GM19397 (cell line): ENCODE measurements around the gene GRIK3.
"Not testable (repeated sequence)": the region's sequence is repeated elsewhere in the genome, so short reads cannot be mapped to it uniquely, and the experiment has no call there.

Source experiments
- ATAC-seq: cut with Tn5 transposase; IDR thresholded peaks from one replicate; pipeline ENCODE4 v1.9.1; 2021; ENCODE audit warnings: mild to moderate bottlenecking, moderate library complexity; ENCODE audit not compliant: unreplicated experiment

GRIK3 gene

DNA sequence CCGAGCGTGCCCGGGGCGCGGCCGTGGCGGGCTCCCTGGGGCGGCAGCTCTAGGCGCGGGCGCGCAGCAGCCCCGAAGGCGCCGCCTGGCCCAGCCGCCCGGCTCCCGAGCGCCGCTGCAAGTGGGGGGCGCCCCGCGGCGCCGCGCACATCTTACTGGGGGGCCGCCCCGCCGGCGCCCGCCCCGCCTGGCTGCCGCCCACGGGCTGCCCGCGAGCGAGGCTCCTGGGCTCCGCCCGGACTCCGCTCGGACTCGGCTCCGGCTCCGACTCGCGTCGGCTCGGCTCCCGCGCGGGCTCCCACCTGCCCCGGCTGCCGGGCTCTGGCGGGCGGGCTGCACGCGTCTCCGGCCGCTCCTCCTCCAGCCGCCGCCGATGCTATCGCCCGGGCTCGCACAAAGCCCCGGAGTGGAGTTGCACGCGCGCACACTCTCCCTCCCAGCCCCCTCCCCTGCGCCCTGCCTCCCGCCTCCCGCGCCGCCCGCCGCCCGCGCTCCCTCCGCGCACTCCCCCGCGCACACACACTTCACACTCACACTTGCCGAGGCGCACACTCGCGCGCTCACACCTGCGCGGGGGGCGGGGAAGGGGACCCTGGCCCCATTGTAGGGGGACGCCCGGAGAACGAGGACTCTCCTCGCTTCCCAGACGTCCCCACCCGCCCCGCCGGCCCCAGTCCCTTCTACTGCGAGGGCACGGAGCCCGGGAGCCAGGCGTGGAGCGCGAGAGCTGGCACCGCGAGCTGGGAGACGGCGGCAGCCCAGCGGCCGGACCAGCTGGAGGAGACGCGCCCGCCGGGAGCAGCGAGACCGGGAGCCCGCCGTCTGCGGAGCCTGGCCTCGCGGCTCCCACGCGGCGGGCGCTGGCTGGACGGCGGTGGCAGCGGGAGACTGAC, at the start of gene GRIK3:
Gene GRIK3, minus strand, starts transcription at position 395 of the 893 bp plus-strand sequence. CDS start 407 bp downstream, outside the sequence.
- no peak for ATAC-seq

DNA sequence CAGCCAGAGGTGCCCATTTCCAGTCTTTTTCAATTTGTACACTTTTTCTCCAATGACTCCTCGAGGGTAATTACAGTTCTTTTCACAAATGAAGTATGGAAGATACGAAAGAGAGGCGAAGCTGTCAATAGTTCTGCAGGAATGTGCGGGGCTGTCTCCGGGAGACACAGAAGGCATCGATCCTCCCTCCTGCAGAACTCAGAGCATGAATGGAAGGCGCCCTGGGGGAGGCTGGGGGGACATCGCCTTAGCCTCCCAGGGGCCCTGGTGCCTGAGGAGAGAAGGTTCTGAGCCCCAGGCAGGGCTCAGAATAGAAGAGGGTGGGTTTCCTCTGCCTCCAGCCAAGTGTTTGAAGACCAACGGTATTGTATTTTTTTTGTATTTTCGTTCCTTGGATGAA, 49.7 kb upstream of the GRIK3 start:
- no peak for ATAC-seq

DNA sequence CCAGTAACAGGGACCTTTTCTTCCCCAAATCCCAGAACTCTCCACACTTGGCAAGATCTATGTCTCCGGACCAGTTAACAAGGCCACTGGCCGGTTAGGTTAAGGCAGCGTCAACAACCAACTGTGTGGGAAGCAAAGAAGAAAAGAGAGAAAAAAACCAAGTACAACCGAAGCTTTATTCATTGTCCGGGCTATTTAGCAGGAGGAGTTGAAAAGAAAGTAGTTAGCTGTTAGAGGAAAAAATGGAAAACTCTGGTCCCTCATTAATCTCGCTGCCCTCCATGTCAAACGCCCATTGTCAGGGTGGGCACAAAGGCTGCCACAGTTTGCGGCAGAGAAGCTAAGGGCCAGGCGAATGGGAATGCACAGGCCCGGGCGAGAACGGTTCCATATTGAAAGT, 49.3 kb upstream of the GRIK3 start:
- ATAC-seq: no peak

GRCh38 chr1:37080296-37080986, 46.1 kb upstream of the GRIK3 start:
- ATAC-seq: not testable (repeated sequence)

- ATAC-seq: no peak
Measured at GRCh38 chr1:37078866-37079265, 44.6 kb upstream of the GRIK3 start.

DNA sequence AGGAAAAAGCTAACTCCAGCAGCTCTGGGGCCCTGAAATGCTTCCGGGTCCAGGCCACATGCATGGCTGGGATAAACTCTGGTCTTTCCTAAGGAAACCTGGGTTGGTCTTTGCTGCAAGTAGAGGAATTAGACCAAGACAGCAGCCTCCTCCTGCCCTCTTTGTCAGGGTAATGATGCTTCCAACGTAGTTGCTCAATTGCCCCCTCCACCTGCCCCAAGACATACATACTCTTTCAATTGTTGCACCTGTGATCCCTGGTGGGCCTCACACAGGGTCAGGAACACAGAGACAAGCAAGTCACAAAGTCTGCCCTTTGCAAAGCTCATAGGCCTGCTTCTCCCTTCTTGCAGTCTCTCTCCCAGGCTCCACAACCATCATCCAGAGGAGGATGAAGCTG, 41.9 kb upstream of the GRIK3 start:
- no peak for ATAC-seq

DNA sequence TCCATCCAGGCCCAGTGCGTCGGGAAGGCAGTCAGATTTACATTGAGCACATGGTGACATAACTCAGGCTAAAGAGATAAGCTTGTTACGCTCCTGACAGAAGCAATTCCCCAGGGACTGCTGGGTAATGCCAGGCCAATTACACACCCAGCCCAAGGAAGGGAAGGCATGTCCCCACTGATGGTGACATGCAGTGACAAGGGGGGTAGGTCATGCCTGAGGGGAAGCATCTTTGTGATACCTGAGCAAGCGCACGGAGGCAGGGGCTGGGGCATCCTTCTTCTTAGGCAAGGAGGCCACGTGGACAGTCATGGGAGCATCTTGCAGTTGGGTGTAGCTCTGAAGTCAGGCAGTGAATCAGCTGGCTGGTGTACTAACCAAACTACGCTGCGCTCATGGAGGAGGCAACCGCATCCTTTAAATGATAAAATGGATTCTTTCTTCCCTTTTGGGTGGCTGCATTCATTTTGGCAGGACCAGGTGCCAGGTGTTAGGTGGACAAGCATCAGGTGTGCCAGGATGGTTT, 39.6 kb upstream of the GRIK3 start:
- ATAC-seq: no peak

- no peak for ATAC-seq
Measured at GRCh38 chr1:37073152-37073853, 39.0 kb upstream of the GRIK3 start.

- ATAC-seq: no peak
Measured at GRCh38 chr1:37071829-37072228, 37.5 kb upstream of the GRIK3 start.

- ATAC-seq: no peak
Measured at GRCh38 chr1:37070126-37070525, 35.8 kb upstream of the GRIK3 start.

GRCh38 chr1:37069406-37069805, 35.1 kb upstream of the GRIK3 start:
- no peak for ATAC-seq

DNA sequence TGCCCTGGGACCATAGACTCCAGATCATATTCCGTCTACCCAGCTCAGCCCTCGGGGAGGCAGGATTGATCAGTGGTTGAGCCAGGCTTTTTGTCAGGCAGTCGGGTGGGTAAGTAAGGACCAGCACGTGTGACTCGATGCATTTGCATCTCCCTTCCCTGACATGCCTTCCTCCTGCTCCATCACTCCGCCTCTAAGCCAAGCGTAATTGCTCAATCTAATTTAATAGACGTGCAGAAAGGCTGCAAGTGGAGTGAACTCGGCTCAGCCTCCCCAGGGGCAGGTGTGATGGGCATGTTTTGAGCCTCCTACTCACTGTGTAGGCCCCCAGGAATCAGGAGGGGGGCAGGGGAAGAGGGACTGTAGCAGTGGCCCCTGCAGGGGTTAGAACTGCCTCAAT, 34.6 kb upstream of the GRIK3 start:
- ATAC-seq: no peak

GRCh38 chr1:37068260-37068659, 33.9 kb upstream of the GRIK3 start:
- ATAC-seq: no peak

GRCh38 chr1:37064039-37064438, 29.7 kb upstream of the GRIK3 start:
- ATAC-seq: no peak

GRCh38 chr1:37059346-37059745, 25.0 kb upstream of the GRIK3 start:
- no peak for ATAC-seq

DNA sequence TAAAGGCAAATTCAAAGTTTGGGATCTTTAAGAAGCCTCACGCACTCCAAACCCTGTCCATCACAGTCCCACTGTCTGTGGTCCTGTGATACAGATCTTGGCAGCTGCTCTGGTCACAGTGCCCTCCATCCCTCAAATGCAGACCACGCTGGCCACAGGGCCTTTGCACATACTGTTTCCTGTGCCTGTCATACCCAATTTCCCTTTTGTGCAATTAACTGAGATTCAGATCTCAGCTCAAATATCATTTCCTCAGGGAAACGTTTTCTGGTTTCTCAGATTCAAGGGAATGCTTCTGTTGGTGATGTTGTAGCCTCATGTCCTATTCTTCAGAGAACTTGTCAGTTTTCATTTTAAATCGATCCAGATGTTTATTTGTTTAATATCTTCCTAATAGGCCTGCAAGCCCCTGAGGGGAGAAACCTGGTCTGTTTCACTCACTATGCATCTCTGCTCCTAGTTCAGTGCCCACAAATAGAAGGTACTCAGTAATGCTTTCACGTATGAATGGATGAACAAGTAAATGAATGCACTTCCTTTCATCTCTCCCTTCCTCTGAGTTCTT, 24.2 kb upstream of the GRIK3 start:
- no peak for ATAC-seq

GRCh38 chr1:37056325-37056724, 22.0 kb upstream of the GRIK3 start:
- ATAC-seq: no peak

DNA sequence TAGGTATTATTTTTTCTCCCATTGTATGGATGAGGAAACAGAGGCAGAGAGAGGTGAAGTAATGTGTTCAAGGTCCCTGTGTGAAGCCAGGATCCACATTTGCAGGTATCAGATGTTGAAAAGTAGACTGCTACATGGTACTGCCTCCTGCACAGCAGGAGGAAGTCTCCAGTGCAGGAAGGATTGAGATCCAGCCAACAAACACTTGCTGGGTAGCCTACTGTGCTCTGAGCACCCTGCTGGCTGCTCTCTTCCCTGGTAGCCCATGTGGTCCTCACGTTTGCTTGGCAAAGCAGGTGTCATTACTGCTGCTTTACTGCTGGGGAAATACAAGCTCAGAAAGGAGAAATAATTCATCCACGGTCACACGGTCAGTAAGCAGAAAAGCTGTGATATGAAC, 21.3 kb upstream of the GRIK3 start:
- ATAC-seq: no peak

DNA sequence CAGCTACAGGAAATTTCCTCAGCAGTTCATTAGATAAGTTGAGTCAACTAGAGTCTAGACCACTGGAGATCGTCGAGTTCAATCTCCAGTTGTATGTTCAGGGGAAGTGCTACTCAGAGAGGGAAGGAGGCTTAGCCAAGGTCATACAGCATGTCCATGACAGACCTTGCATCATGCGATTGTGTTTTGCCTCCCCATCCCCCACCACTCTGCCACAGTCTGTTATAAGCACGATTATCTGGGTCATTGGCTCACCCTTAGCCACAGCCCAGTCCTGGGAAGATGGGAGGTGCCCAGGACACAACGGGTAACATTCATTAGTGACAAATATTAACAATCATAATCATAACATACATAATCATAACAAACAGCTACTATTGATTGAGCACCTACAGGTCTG, 18.9 kb upstream of the GRIK3 start:
- ATAC-seq: no peak

- ATAC-seq: no peak
Measured at GRCh38 chr1:37052120-37052519, 17.8 kb upstream of the GRIK3 start.

GRCh38 chr1:37051346-37051745, 17.0 kb upstream of the GRIK3 start:
- no peak for ATAC-seq
